ENCODE results near the gene RPH3AL. TPM values are rescaled to one million over a fixed set of nuclear protein-coding genes. Genes with fewer than 3 reads are reported as not detected.

The RPH3AL gene
- total RNA-seq, 6 donors from 2014 or later = 33.6 to 93.2 (median 54.3) TPM

- 59 to 72% methylated on average over 8 of the region's 8 CpGs for WGBS, 2 donors
- no peaks in the 10 kb centered on the region for H3K9me3 ChIP-seq
- peaks cover 0 to 4% (median 0%) of the 10 kb centered on the region in 4 donors for H3K27me3 ChIP-seq
- no peak for TF ChIP-seq POLR2AphosphoS5 (IDR thresholded peaks at IDR 0.05)
- TF ChIP-seq POLR2A (IDR thresholded peaks at IDR 0.05) = no peak
- no peak for TF ChIP-seq CTCF (IDR thresholded peaks at IDR 0.05)
- TF ChIP-seq EP300 (IDR thresholded peaks at IDR 0.05) = no peak
- no peak for DNase-seq
- no peak overlapping the region for H3K27ac ChIP-seq
- H3K4me3 ChIP-seq = no peak overlapping the region
- no peak for ATAC-seq (ENCODE audit: low FRiP score in 2 of 2)
- H3K36me3 ChIP-seq = no peaks in the 10 kb centered on the region
- H3K4me1 ChIP-seq = peaks cover 12 to 25% (median 17%) of the 10 kb centered on the region in 4 donors
Measured at GRCh38 chr17:381516-381915, 28.9 kb upstream of the RPH3AL start.

GRCh38 chr17:379531-380465 lies 27.2 kb upstream of the RPH3AL start:
- Histone ChIP-seq H3K9me3 (no peaks in the 10 kb centered on the region), H3K27ac (peak overlapping the region in 2 of 4 donors; percentile 23 to 48), H3K4me1 (peaks cover 3 to 10% (median 5%) of the 10 kb centered on the region in 4 donors), H3K27me3 (no peaks in the 10 kb centered on the region), H3K36me3 (no peaks in the 10 kb centered on the region), H3K4me3 (no peak overlapping the region)
- no peak for ATAC-seq (ENCODE audit: low FRiP score in 2 of 2)
- 76 to 78% methylated on average over 22 to 27 of the region's 28 CpGs for WGBS, 2 donors
- TF ChIP-seq POLR2A (IDR thresholded peaks at IDR 0.05) = no peak
- TF ChIP-seq POLR2AphosphoS5 (IDR thresholded peaks at IDR 0.05) = no peak
- TF ChIP-seq CTCF (IDR thresholded peaks at IDR 0.05) = no peak
- TF ChIP-seq EP300 (IDR thresholded peaks at IDR 0.05) = no peak
- DNase-seq = no peak

GRCh38 chr17:378068-378467 lies 25.5 kb upstream of the RPH3AL start:
- WGBS, 2 donors = 70 to 71% methylated on average over 5 of the region's 5 CpGs
- H3K4me1 ChIP-seq = peaks cover 0 to 7% (median 3%) of the 10 kb centered on the region in 4 donors
- no peaks in the 10 kb centered on the region for H3K9me3 ChIP-seq
- DNase-seq = no peak
- no peak for TF ChIP-seq EP300 (IDR thresholded peaks at IDR 0.05)
- no peak for TF ChIP-seq POLR2A (IDR thresholded peaks at IDR 0.05)
- no peak for TF ChIP-seq POLR2AphosphoS5 (IDR thresholded peaks at IDR 0.05)
- no peak for TF ChIP-seq CTCF (IDR thresholded peaks at IDR 0.05)
- no peaks in the 10 kb centered on the region for H3K36me3 ChIP-seq
- no peaks in the 10 kb centered on the region for H3K27me3 ChIP-seq
- peak overlapping the region in 2 of 4 donors; percentile 22 to 40 for H3K27ac ChIP-seq
- H3K4me3 ChIP-seq = no peak overlapping the region
- no peak for ATAC-seq (ENCODE audit: low FRiP score in 2 of 2)

- TF ChIP-seq POLR2AphosphoS5 (IDR thresholded peaks at IDR 0.05) (peak in 1 of 2 donors; percentile 30), POLR2A (IDR thresholded peaks at IDR 0.05) (no peak), CTCF (IDR thresholded peaks at IDR 0.05) (no peak)
- no peak overlapping the region for H3K4me3 ChIP-seq
- H3K4me1 ChIP-seq = peaks cover 0 to 10% (median 3%) of the 10 kb centered on the region in 4 donors
- no peaks in the 10 kb centered on the region for H3K36me3 ChIP-seq
- 49 to 56% methylated on average over 14 of the region's 14 CpGs for WGBS, 2 donors
- DNase-seq = no peak
- no peaks in the 10 kb centered on the region for H3K27me3 ChIP-seq
- no peaks in the 10 kb centered on the region for H3K9me3 ChIP-seq
- peak in 1 of 2 donors; percentile 68 for ATAC-seq (ENCODE audit: low FRiP score in 2 of 2)
- H3K27ac ChIP-seq = peak overlapping the region in 2 of 4 donors; percentile 22 to 30
Measured at GRCh38 chr17:376936-377863, 24.6 kb upstream of the RPH3AL start.
